SK-N-SH (cell line): Measurements from ENCODE around the gene LRRC49. TPM values are rescaled to one million over a fixed set of nuclear protein-coding genes. Genes with fewer than 3 reads are reported as not detected.

Experiments
- CTCF ChIA-PET: fragments of 300-600, 350-600 bp; formaldehyde crosslinking; extraction: SDS; loops from one replicate; lab custom pipeline; 2021; lab: Yijun Ruan, JAX
- POLR2A ChIA-PET: fragments of 350-600 bp; sonication (Branson Sonifier 250); formaldehyde crosslinking; extraction: SDS; loops from one replicate; lab custom pipeline; 2020; ENCODE audit warnings: antibody characterized with exemption, inconsistent platforms; lab: Yijun Ruan, JAX
- DNase-seq: peaks from one replicate; pipeline ENCODE4 v3.0.0; 2012
- H2AFZ ChIP-seq: fragments of 200-600 bp; sonication (generic); 2 replicates; pipeline ENCODE4 v1.8.1; 2016; ENCODE audit warnings: antibody characterized with exemption, mild to moderate bottlenecking, low read depth
- H3F3A ChIP-seq: fragments of 200-600 bp; sonication (generic); replicated peaks from 2 replicates; pipeline ENCODE3; 2016; ENCODE audit warnings: antibody characterized with exemption, mild to moderate bottlenecking; ENCODE audit not compliant: insufficient read depth
- H3K27ac ChIP-seq, 2 experiments: fragments of 200-500 bp in 1 of 2; fragments of 200-600 bp in 1 of 2; sonication (Bioruptor generic) in 1 of 2; sonication (generic), shearing (Covaris generic) in 1 of 2; 2 replicates each; pipeline versions ENCODE4 v1.5.1 to v1.6.1; 2014 to 2016; ENCODE audit warnings: low read depth in 2 of 2, inconsistent platforms in 1 of 2, low read length in 1 of 2, mild to moderate bottlenecking in 1 of 2, mixed read lengths in 1 of 2
- H3K27me3 ChIP-seq: fragments of 200-600 bp; sonication (generic), shearing (Covaris generic); 2 replicates; pipeline ENCODE4 v1.6.1; 2016; ENCODE audit warnings: mixed run types; ENCODE audit not compliant: insufficient read depth
- H3K36me3 ChIP-seq, 2 experiments: fragments of 200-500 bp in 1 of 2; fragments of 200-600 bp in 1 of 2; sonication (Bioruptor generic) in 1 of 2; sonication (generic) in 1 of 2; replicated peaks in 1 of 2; 2 replicates each; pipeline versions ENCODE3 to v1.5.1; 2014 to 2016; ENCODE audit warnings: low read length in 1 of 2, mild to moderate bottlenecking in 1 of 2; ENCODE audit not compliant: insufficient read depth in 2 of 2, control insufficient read depth in 1 of 2
- H3K4me1 ChIP-seq, 2 experiments: fragments of 200-500 bp in 1 of 2; fragments of 200-600 bp in 1 of 2; sonication (Bioruptor generic) in 1 of 2; sonication (generic), shearing (Covaris generic) in 1 of 2; 2 replicates each; pipeline versions ENCODE4 v1.5.1 to v1.6.1; 2014 to 2016; ENCODE audit warnings: low read depth in 1 of 2, low read length in 1 of 2, mixed run types in 1 of 2; ENCODE audit not compliant: insufficient read depth in 2 of 2, control insufficient read depth in 1 of 2
- H3K4me2 ChIP-seq: fragments of 200-600 bp; sonication (generic), shearing (Covaris generic); 2 replicates; pipeline ENCODE4 v1.6.1; 2017; ENCODE audit warnings: mixed run types
- H3K4me3 ChIP-seq, 2 experiments: fragments of 200-500 bp in 1 of 2; fragments of 200-600 bp in 1 of 2; sonication (Bioruptor generic) in 1 of 2; sonication (generic), shearing (Covaris generic) in 1 of 2; 2 replicates each; pipeline versions ENCODE4 v1.5.1 to v1.8.1; 2014 to 2016; ENCODE audit warnings: low read depth in 2 of 2, inconsistent platforms in 1 of 2, low read length in 1 of 2, mild to moderate bottlenecking in 1 of 2, mixed read lengths in 1 of 2, moderate library complexity in 1 of 2
- H3K79me2 ChIP-seq: fragments of 200-600 bp; sonication (generic); 2 replicates; pipeline ENCODE4 v1.8.1; 2017; ENCODE audit warnings: mild to moderate bottlenecking; ENCODE audit not compliant: insufficient read depth
- H3K9ac ChIP-seq: fragments of 200-600 bp; sonication (generic); 2 replicates; pipeline ENCODE4 v1.6.1; 2017; ENCODE audit warnings: mixed run types
- H3K9me2 ChIP-seq: fragments of 200-600 bp; sonication (generic); 2 replicates; pipeline ENCODE4 v1.6.1; 2017; ENCODE audit warnings: mixed run types
- H3K9me3 ChIP-seq: fragments of 200-600 bp; sonication (generic); 2 replicates; pipeline ENCODE4 v1.6.1; 2017; ENCODE audit warnings: mixed run types, mild to moderate bottlenecking, moderate library complexity
- H4K20me1 ChIP-seq: fragments of 200-600 bp; sonication (generic); 2 replicates; pipeline ENCODE4 v1.6.1; 2017; ENCODE audit warnings: mild to moderate bottlenecking, mixed run types; ENCODE audit not compliant: insufficient read depth
- CHD2 ChIP-seq: fragments of 150-350 bp; IDR thresholded peaks from 2 replicates; pipeline ENCODE4 v1.6.1; 2018; ENCODE audit warnings: low read length; ENCODE audit not compliant: partially characterized antibody
- CTCF ChIP-seq: fragments of 200-600 bp; sonication (generic); IDR thresholded peaks from 2 replicates; pipeline ENCODE4 v1.6.1; 2017; ENCODE audit warnings: antibody characterized with exemption, mild to moderate bottlenecking, moderate library complexity
- ELF1 ChIP-seq: IDR thresholded peaks from 2 replicates; pipeline ENCODE4 v1.4.0; 2012
- FOSL2 ChIP-seq: IDR thresholded peaks from 2 replicates; pipeline ENCODE4 v1.4.0; 2012; ENCODE audit warnings: low read depth, mild to moderate bottlenecking, moderate library complexity, borderline replicate concordance
- FOXM1 ChIP-seq: IDR thresholded peaks from 2 replicates; pipeline ENCODE4 v1.4.0; 2012; ENCODE audit warnings: low read depth, mild to moderate bottlenecking
- GABPA ChIP-seq: IDR thresholded peaks from 2 replicates; pipeline ENCODE4 v1.4.0; 2012; ENCODE audit warnings: low read depth, mild to moderate bottlenecking
- GATA2 ChIP-seq: sonication (generic); formaldehyde crosslinking; IDR thresholded peaks from 2 replicates; pipeline ENCODE4 v1.5.0; 2020; ENCODE audit warnings: mild to moderate bottlenecking, missing genetic modification reagents
- MAX ChIP-seq: IDR thresholded peaks from 2 replicates; pipeline ENCODE4 v1.4.0; 2012; ENCODE audit warnings: low read depth
- MXI1 ChIP-seq: IDR thresholded peaks from 2 replicates; pipeline ENCODE4 v1.6.1; 2012; ENCODE audit warnings: mild to moderate bottlenecking, low read depth, low read length, improper control_type of control experiment
- NFIC ChIP-seq: IDR thresholded peaks from 2 replicates; pipeline ENCODE4 v1.4.0; 2012; ENCODE audit warnings: borderline replicate concordance
- POLR2AphosphoS5 ChIP-seq: IDR thresholded peaks from 2 replicates; pipeline ENCODE4 v1.6.1; 2012; ENCODE audit warnings: low read depth, low read length
- RAD21 ChIP-seq: IDR thresholded peaks from 2 replicates; pipeline ENCODE4 v1.6.1; 2012; ENCODE audit warnings: mild to moderate bottlenecking, low read length
- RCOR1 ChIP-seq: fragments of 150-350 bp; IDR thresholded peaks from 2 replicates; pipeline ENCODE4 v1.6.1; 2017; ENCODE audit warnings: antibody characterized with exemption, low read length
- REST ChIP-seq: IDR thresholded peaks from 2 replicates; pipeline ENCODE4 v1.6.1; 2012; ENCODE audit warnings: mild to moderate bottlenecking, low read depth, low read length, moderate library complexity
- SIN3A ChIP-seq: IDR thresholded peaks from 2 replicates; pipeline ENCODE4 v1.6.1; 2012; ENCODE audit warnings: low read depth, mild to moderate bottlenecking, low read length, moderate library complexity, borderline replicate concordance
- SMC3 ChIP-seq: IDR thresholded peaks from 2 replicates; pipeline ENCODE4 v1.6.1; 2012; ENCODE audit warnings: low read depth, low read length, improper control_type of control experiment
- TCF12 ChIP-seq: IDR thresholded peaks from 2 replicates; pipeline ENCODE4 v1.4.0; 2012
- USF1 ChIP-seq: IDR thresholded peaks from 2 replicates; pipeline ENCODE4 v1.4.0; 2012; ENCODE audit warnings: low read depth, borderline replicate concordance
- YY1 ChIP-seq: IDR thresholded peaks from 2 replicates; pipeline ENCODE4 v1.4.0; 2012; ENCODE audit warnings: low read depth, mild to moderate bottlenecking
- ZBTB33 ChIP-seq: IDR thresholded peaks from 2 replicates; pipeline ENCODE4 v1.4.0; 2012; ENCODE audit warnings: low read depth, borderline replicate concordance
- WGBS: methylation state at CpG from one replicate; pipeline ENCODE4 v1.1.6; 2017; ENCODE audit warnings: low lambda C conversion rate; 5-methylcytosine and 5-hydroxymethylcytosine counted together
- polyA plus RNA-seq, 3 experiments: library from polyadenylated mRNA; depleted of rRNA; stranded (reverse); fragments of >200 nt; gene quantifications; 2 replicates each; pipeline ENCODE4 v1.2.3, GENCODE V29; 2012

LRRC49 gene
- polyA plus RNA-seq, 1 of the 3 experiments (the other 2 are of a cell fraction) = 7.2 TPM

- no peak for TF ChIP-seq MXI1
- no peak for TF ChIP-seq POLR2AphosphoS5
- TF ChIP-seq FOXM1 = no peak
- no peak for TF ChIP-seq GABPA
- TF ChIP-seq ELF1 = no peak
- TF ChIP-seq RCOR1 = no peak
- TF ChIP-seq GATA2 (CRISPR knock-in tag) = no peak
These were observed 15.9 kb upstream of the LRRC49 start (continued) for GRCh38 chr15:70876683-70877082.

- DNase-seq = no peak
- H3K27ac ChIP-seq = peak overlapping the region in 1 of 2 experiments; percentile 10; a peak in 1 of 4 replicates
- H3K36me3 ChIP-seq = peaks cover 0 to 11% of the 10 kb centered on the region in 2 experiments
- no peaks in the 10 kb centered on the region for H3K9me3 ChIP-seq
- H3K4me3 ChIP-seq = no peak overlapping the region
- H3K4me2 ChIP-seq = no peak overlapping the region
- H3K4me1 ChIP-seq = 0 out of 4 replicates have a peak, but pooled peaks cover 0 to 14% of the 10 kb centered on the region in 2 experiments
- TF ChIP-seq POLR2AphosphoS5 = no peak
- TF ChIP-seq CTCF = no peak
- TF ChIP-seq USF1 = no peak
- TF ChIP-seq ZBTB33 = no peak
- TF ChIP-seq CHD2 = no peak
- TF ChIP-seq FOSL2 = no peak
- TF ChIP-seq GATA2 (CRISPR knock-in tag) = no peak
- TF ChIP-seq SIN3A = no peak
- TF ChIP-seq YY1 = no peak
- no peak for TF ChIP-seq RAD21
- no peak for TF ChIP-seq REST
- no peak for TF ChIP-seq NFIC
- no peak for TF ChIP-seq MAX
- TF ChIP-seq SMC3 = no peak
- no peak for TF ChIP-seq TCF12
- no peak overlapping the region for H2AFZ ChIP-seq
- no peaks in the 10 kb centered on the region for H3K27me3 ChIP-seq
- no peaks in the 10 kb centered on the region for H3K9me2 ChIP-seq
- no peak overlapping the region for H3K9ac ChIP-seq
- POLR2A ChIA-PET = no interaction called here
- H3F3A ChIP-seq = peaks cover 16% of the 10 kb centered on the region
- 80% methylated on average over 2 of the region's 2 CpGs for WGBS
- H4K20me1 ChIP-seq = no peaks in the 10 kb centered on the region
- peaks cover 5% of the 10 kb centered on the region; the same call in 1 of the 2 replicates for H3K79me2 ChIP-seq
- CTCF ChIA-PET = interaction anchor here (0.9 to 1.8 kb wide), 5 partner anchors 13 to 199 kb away, joined by 3 to 12 read pairs (median 5); partner anchors contain the start of genes LARP6, LRRC49 and THAP10
These were observed 13.2 kb upstream of the LRRC49 start for GRCh38 chr15:70879401-70879800.
